HEK293 (cell line): ENCODE measurements around the gene ADAM33.

Experiments
- CTCF ChIA-PET: fragments of 350-600 bp; formaldehyde crosslinking; extraction: SDS; loops from one replicate; lab custom pipeline; 2021; ENCODE audit warnings: antibody characterized with exemption; lab: Yijun Ruan, JAX
- POLR2A ChIA-PET: fragments of 300-600 bp; formaldehyde crosslinking; extraction: SDS; loops from one replicate; lab custom pipeline; 2020; ENCODE audit warnings: antibody characterized with exemption, inconsistent platforms; lab: Yijun Ruan, JAX
- H3K27ac ChIP-seq: fragments of 200-500 bp; sonication (Bioruptor generic); 2 replicates; pipeline ENCODE4 v1.5.1; 2014; ENCODE audit warnings: low read depth, low read length, control low read depth, inconsistent platforms; ENCODE audit errors: extremely low read depth
- H3K36me3 ChIP-seq, 2 experiments: fragments of 200-500 bp in 1 of 2; sonication (Bioruptor generic) in 1 of 2; 1 replicate in 1 of 2; 2 replicates in 1 of 2; pipeline ENCODE4 v1.5.1; 2014 to 2017; ENCODE audit warnings: inconsistent platforms in 2 of 2, low read length in 2 of 2; ENCODE audit not compliant: control insufficient read depth in 2 of 2, insufficient read depth in 1 of 2
- H3K4me1 ChIP-seq: fragments of 200-500 bp; sonication (Bioruptor generic); 2 replicates; pipeline ENCODE4 v1.5.1; 2014; ENCODE audit warnings: mild to moderate bottlenecking, low read length, inconsistent platforms; ENCODE audit not compliant: control insufficient read depth, insufficient read depth
- H3K4me3 ChIP-seq: 2 replicates; pipeline ENCODE4 v1.5.1; 2011; ENCODE audit warnings: low read depth, mild to moderate bottlenecking, control low read depth, low read length, moderate library complexity
- H3K9me3 ChIP-seq: fragments of 200-500 bp; sonication (Bioruptor generic); 2 replicates; pipeline ENCODE4 v1.5.1; 2014; ENCODE audit warnings: low read depth, low read length, inconsistent platforms; ENCODE audit not compliant: control insufficient read depth, insufficient read depth
- BCL11B ChIP-seq: fragments of 450-650 bp; formaldehyde crosslinking; IDR thresholded peaks from 2 replicates; pipeline ENCODE4 v1.5.1; 2016; ENCODE audit warnings: low read depth, missing biosample characterization, missing genetic modification characterization
- KLF1 ChIP-seq: fragments of 450-650 bp; formaldehyde crosslinking; IDR thresholded peaks from 2 replicates; pipeline ENCODE4 v1.5.1; 2016; ENCODE audit warnings: missing biosample characterization, missing genetic modification characterization
- SP7 ChIP-seq: fragments of 450-650 bp; formaldehyde crosslinking; IDR thresholded peaks from 2 replicates; pipeline ENCODE4 v1.5.1; 2016; ENCODE audit warnings: missing biosample characterization, missing genetic modification characterization
- TRIM28 ChIP-seq: IDR thresholded peaks from 2 replicates; pipeline ENCODE4 v1.6.1; 2011; ENCODE audit warnings: low read length, control low read depth, borderline replicate concordance
- ZFP41 ChIP-seq: fragments of 450-650 bp; formaldehyde crosslinking; IDR thresholded peaks from 2 replicates; pipeline ENCODE4 v1.5.1; 2016; ENCODE audit warnings: missing biosample characterization, missing genetic modification characterization, borderline replicate concordance
- ZIC2 ChIP-seq: fragments of 450-650 bp; formaldehyde crosslinking; IDR thresholded peaks from 2 replicates; pipeline ENCODE4 v1.5.1; 2016; ENCODE audit warnings: missing biosample characterization, missing genetic modification characterization
- ZNF169 ChIP-seq: fragments of 450-650 bp; formaldehyde crosslinking; IDR thresholded peaks from 2 replicates; pipeline ENCODE4 v1.5.1; 2016; ENCODE audit warnings: missing biosample characterization, missing genetic modification characterization
- ZNF174 ChIP-seq: fragments of 450-650 bp; formaldehyde crosslinking; IDR thresholded peaks from 2 replicates; pipeline ENCODE4 v1.5.0; 2017; ENCODE audit warnings: missing biosample characterization, mild to moderate bottlenecking, missing genetic modification characterization
- ZNF324 ChIP-seq: fragments of 450-650 bp; formaldehyde crosslinking; IDR thresholded peaks from 2 replicates; pipeline ENCODE4 v1.5.1; 2016; ENCODE audit warnings: missing biosample characterization, missing genetic modification characterization
- ZNF366 ChIP-seq: fragments of 450-650 bp; formaldehyde crosslinking; conservative IDR thresholded peaks from 2 replicates; pipeline ENCODE4 v1.5.1; 2016; ENCODE audit warnings: missing biosample characterization, missing genetic modification characterization
- ZNF596 ChIP-seq: fragments of 450-650 bp; IDR thresholded peaks from 2 replicates; pipeline ENCODE4 v1.5.0; 2018; ENCODE audit warnings: missing biosample characterization, mild to moderate bottlenecking, missing genetic modification characterization, moderate library complexity
- ZNF623 ChIP-seq: fragments of 450-650 bp; formaldehyde crosslinking; IDR thresholded peaks from 2 replicates; pipeline ENCODE4 v1.5.1; 2016; ENCODE audit warnings: missing biosample characterization, missing genetic modification characterization
- ZNF658 ChIP-seq: fragments of 450-650 bp; formaldehyde crosslinking; IDR thresholded peaks from 2 replicates; pipeline ENCODE4; 2016; ENCODE audit warnings: missing biosample characterization, missing genetic modification characterization
- ZNF660 ChIP-seq: fragments of 450-650 bp; IDR thresholded peaks from 2 replicates; pipeline ENCODE4 v1.5.1; 2018; ENCODE audit warnings: missing biosample characterization, mild to moderate bottlenecking, missing genetic modification characterization
- ZNF670 ChIP-seq: fragments of 450-650 bp; formaldehyde crosslinking; IDR thresholded peaks from 2 replicates; pipeline ENCODE4 v1.5.1; 2016; ENCODE audit warnings: missing biosample characterization, missing genetic modification characterization, low read depth
- ZNF777 ChIP-seq: fragments of 450-650 bp; formaldehyde crosslinking; IDR thresholded peaks from 2 replicates; pipeline ENCODE4 v1.5.1; 2017; ENCODE audit warnings: missing biosample characterization, missing genetic modification characterization, borderline replicate concordance
- ZSCAN23 ChIP-seq: fragments of 450-650 bp; formaldehyde crosslinking; IDR thresholded peaks from 2 replicates; pipeline ENCODE4 v1.5.1; 2016; ENCODE audit warnings: missing biosample characterization, missing genetic modification characterization
- ZXDB ChIP-seq: fragments of 450-650 bp; formaldehyde crosslinking; IDR thresholded peaks from 2 replicates; pipeline ENCODE4 v1.5.1; 2016; ENCODE audit warnings: missing biosample characterization, missing genetic modification characterization
- TF ChIP-seq, protein P1 (sequence below): fragments of 450-650 bp; formaldehyde crosslinking; IDR thresholded peaks from 2 replicates; pipeline ENCODE4 v1.5.1; 2017; ENCODE audit warnings: missing biosample characterization, mild to moderate bottlenecking, missing genetic modification characterization, moderate library complexity
- TF ChIP-seq, protein P2 (sequence below): fragments of 450-650 bp; formaldehyde crosslinking; IDR thresholded peaks from 2 replicates; pipeline ENCODE4 v1.5.1; 2016; ENCODE audit warnings: missing biosample characterization, missing genetic modification characterization
- TF ChIP-seq, protein P3 (sequence below): fragments of 450-650 bp; formaldehyde crosslinking; IDR thresholded peaks from 2 replicates; pipeline ENCODE4 v1.5.1; 2016; ENCODE audit warnings: missing biosample characterization, missing genetic modification characterization
- TF ChIP-seq, protein P4 (sequence below): fragments of 450-650 bp; formaldehyde crosslinking; IDR thresholded peaks from 2 replicates; pipeline ENCODE4 v1.5.1; 2016; ENCODE audit warnings: missing biosample characterization, missing genetic modification characterization
- TF ChIP-seq, protein P5 (sequence below): fragments of 450-650 bp; formaldehyde crosslinking; IDR thresholded peaks from 2 replicates; pipeline ENCODE4 v1.5.1; 2016; ENCODE audit warnings: missing biosample characterization, missing genetic modification characterization

ADAM33 gene

DNA sequence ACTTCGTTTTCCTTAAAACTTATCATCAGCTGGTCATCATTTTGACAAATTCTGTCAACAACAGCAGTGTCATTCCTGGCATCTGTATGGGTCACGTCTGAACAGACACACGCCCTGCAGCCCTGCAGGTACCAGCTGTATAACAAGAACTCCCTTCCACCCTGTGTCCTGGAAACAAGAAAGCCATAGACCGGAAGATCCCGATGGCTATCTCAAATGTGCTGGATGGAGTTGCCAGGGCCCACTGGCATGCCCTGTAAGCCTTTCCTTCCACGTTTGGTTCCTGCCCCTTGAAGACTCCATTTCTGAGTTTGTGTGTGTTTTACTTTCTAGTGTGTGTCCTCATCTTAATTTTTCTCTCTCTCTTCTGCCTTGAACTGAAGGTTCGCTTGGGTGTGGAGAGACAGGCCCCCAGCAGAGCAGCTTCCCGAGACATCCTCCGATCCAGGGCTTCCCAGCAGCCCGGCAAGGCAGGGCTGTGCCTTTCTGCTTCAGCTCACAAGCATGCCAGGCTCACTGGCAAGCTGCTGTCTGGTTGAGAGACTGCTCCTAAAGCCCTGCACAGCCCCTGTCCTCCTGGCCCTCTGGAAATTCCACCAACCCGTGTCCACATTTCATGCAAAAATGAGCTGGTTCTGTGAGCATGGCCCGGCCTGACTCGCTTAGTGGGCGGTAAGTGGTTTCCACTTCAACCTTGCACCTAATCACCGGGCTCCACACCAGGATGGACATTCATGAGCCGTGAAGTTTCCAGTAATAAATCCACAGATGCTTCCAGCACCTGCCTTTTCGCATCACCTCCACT, 27.3 kb downstream of the ADAM33 start:
- no peak overlapping the region for H3K4me3 ChIP-seq
- no peaks in the 10 kb centered on the region for H3K9me3 ChIP-seq
- no peak for TF ChIP-seq SP7 (tag by site-specific recombination)
- TF ChIP-seq ZNF658 (tag by site-specific recombination): no peak
- TF ChIP-seq ZNF169: no peak
- TF ChIP-seq TRIM28: no peak
- no peak for TF ChIP-seq ZNF623 (tag by site-specific recombination)
- TF ChIP-seq, protein P1, sequence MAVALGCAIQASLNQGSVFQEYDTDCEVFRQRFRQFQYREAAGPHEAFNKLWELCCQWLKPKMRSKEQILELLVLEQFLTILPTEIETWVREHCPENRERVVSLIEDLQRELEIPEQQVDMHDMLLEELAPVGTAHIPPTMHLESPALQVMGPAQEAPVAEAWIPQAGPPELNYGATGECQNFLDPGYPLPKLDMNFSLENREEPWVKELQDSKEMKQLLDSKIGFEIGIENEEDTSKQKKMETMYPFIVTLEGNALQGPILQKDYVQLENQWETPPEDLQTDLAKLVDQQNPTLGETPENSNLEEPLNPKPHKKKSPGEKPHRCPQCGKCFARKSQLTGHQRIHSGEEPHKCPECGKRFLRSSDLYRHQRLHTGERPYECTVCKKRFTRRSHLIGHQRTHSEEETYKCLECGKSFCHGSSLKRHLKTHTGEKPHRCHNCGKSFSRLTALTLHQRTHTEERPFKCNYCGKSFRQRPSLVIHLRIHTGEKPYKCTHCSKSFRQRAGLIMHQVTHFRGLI (tag by site-specific recombination): no peak
- no peaks in the 10 kb centered on the region for H3K36me3 ChIP-seq
- ChIA-PET CTCF (interaction anchor here (0.6 to 1.2 kb wide), 5 partner anchors 8 to 369 kb away, joined by 3 read pairs; no protein-coding TSS in a partner anchor), POLR2A (no interaction called here)
- no peaks in the 10 kb centered on the region for H3K4me1 ChIP-seq
- H3K27ac ChIP-seq: no peak overlapping the region

DNA sequence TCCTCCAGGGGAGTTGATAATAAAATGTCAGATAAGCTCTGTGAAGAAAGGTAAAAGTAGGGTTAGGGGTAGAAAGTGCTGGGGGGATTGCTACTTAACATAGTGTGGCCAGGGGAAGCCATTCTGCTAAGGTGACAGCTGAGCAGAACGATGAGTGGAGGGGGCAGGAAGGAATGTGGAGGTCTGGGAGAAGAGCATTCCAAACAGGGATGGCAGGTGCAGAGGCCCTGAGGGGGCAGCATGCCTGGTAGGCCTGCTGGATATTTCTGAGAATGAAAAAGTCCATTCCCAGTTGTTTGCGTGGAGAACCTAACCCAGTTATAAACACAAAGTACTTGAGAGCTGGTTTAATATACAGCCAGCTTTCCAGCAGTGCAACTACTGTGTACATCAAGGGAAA, 27.9 kb downstream of the ADAM33 start:
- no peaks in the 10 kb centered on the region for H3K4me1 ChIP-seq
- no peak overlapping the region for H3K27ac ChIP-seq
- ChIA-PET POLR2A (interaction anchor here (0.5 kb wide), 1 partner anchor 195 kb away, joined by 3 read pairs; no protein-coding TSS in a partner anchor), CTCF (interaction anchor here (0.9 to 1.2 kb wide), 3 partner anchors 9 to 90 kb away, joined by 3 read pairs; no protein-coding TSS in a partner anchor)
- H3K4me3 ChIP-seq: no peak overlapping the region
- TF ChIP-seq, protein P2, sequence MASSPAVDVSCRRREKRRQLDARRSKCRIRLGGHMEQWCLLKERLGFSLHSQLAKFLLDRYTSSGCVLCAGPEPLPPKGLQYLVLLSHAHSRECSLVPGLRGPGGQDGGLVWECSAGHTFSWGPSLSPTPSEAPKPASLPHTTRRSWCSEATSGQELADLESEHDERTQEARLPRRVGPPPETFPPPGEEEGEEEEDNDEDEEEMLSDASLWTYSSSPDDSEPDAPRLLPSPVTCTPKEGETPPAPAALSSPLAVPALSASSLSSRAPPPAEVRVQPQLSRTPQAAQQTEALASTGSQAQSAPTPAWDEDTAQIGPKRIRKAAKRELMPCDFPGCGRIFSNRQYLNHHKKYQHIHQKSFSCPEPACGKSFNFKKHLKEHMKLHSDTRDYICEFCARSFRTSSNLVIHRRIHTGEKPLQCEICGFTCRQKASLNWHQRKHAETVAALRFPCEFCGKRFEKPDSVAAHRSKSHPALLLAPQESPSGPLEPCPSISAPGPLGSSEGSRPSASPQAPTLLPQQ (tag by site-specific recombination): no peak
- TF ChIP-seq ZNF670 (no peak), ZIC2 (tag by site-specific recombination) (no peak), ZNF596 (tag by site-specific recombination) (no peak), ZNF366 (tag by site-specific recombination) (no peak), ZNF324 (tag by site-specific recombination) (no peak), ZNF174 (tag by site-specific recombination) (no peak), ZSCAN23 (tag by site-specific recombination) (no peak), ZNF777 (tag by site-specific recombination) (no peak), ZNF660 (tag by site-specific recombination) (no peak), BCL11B (tag by site-specific recombination) (no peak), KLF1 (no peak), ZXDB (tag by site-specific recombination) (no peak), ZFP41 (no peak)
- TF ChIP-seq, protein P3, sequence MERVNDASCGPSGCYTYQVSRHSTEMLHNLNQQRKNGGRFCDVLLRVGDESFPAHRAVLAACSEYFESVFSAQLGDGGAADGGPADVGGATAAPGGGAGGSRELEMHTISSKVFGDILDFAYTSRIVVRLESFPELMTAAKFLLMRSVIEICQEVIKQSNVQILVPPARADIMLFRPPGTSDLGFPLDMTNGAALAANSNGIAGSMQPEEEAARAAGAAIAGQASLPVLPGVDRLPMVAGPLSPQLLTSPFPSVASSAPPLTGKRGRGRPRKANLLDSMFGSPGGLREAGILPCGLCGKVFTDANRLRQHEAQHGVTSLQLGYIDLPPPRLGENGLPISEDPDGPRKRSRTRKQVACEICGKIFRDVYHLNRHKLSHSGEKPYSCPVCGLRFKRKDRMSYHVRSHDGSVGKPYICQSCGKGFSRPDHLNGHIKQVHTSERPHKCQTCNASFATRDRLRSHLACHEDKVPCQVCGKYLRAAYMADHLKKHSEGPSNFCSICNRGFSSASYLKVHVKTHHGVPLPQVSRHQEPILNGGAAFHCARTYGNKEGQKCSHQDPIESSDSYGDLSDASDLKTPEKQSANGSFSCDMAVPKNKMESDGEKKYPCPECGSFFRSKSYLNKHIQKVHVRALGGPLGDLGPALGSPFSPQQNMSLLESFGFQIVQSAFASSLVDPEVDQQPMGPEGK (tag by site-specific recombination): no peak
- TF ChIP-seq, protein P4, sequence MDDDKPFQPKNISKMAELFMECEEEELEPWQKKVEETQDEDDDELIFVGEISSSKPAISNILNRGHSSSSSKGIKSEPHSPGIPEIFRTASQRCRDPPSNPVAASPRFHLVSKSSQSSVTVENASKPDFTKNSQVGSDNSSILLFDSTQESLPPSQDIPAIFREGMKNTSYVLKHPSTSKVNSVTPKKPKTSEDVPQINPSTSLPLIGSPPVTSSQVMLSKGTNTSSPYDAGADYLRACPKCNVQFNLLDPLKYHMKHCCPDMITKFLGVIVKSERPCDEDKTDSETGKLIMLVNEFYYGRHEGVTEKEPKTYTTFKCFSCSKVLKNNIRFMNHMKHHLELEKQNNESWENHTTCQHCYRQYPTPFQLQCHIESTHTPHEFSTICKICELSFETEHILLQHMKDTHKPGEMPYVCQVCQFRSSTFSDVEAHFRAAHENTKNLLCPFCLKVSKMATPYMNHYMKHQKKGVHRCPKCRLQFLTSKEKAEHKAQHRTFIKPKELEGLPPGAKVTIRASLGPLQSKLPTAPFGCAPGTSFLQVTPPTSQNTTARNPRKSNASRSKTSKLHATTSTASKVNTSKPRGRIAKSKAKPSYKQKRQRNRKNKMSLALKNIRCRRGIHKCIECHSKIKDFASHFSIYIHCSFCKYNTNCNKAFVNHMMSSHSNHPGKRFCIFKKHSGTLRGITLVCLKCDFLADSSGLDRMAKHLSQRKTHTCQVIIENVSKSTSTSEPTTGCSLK (tag by site-specific recombination): no peak
- TF ChIP-seq, protein P5, sequence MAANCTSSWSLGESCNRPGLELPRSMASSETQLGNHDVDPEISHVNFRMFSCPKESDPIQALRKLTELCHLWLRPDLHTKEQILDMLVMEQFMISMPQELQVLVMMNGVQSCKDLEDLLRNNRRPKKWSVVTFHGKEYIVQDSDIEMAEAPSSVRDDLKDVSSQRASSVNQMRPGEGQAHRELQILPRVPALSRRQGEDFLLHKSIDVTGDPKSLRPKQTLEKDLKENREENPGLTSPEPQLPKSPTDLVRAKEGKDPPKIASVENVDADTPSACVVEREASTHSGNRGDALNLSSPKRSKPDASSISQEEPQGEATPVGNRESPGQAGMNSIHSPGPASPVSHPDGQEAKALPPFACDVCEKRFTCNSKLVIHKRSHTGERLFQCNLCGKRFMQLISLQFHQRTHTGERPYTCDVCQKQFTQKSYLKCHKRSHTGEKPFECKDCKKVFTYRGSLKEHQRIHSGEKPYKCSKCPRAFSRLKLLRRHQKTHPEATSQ (tag by site-specific recombination): no peak
- no peaks in the 10 kb centered on the region for H3K36me3 ChIP-seq
- H3K9me3 ChIP-seq: no peaks in the 10 kb centered on the region
